Panc1 (cell line): ENCODE data around the gene DGKK.

Experiments used
- TCF7L2 ChIP-seq: IDR thresholded peaks from 2 replicates; pipeline ENCODE4 v1.6.1; 2011; ENCODE audit warnings: mild to moderate bottlenecking, low read depth, low read length, inconsistent platforms
- TF ChIP-seq, protein P1 (sequence below): fragments of 450-650 bp; IDR thresholded peaks from 2 replicates; pipeline ENCODE4 v1.5.1; 2017; ENCODE audit warnings: mild to moderate bottlenecking
- TF ChIP-seq, protein P2 (sequence below), 2 experiments: IDR thresholded peaks; 2 replicates each; pipeline ENCODE4 v1.6.1; 2011 to 2012; ENCODE audit warnings: low read depth in 2 of 2, control low read depth in 1 of 2, low read length in 1 of 2, mild to moderate bottlenecking in 1 of 2, moderate library complexity in 1 of 2; ENCODE audit not compliant: insufficient read depth in 1 of 2

DNA sequence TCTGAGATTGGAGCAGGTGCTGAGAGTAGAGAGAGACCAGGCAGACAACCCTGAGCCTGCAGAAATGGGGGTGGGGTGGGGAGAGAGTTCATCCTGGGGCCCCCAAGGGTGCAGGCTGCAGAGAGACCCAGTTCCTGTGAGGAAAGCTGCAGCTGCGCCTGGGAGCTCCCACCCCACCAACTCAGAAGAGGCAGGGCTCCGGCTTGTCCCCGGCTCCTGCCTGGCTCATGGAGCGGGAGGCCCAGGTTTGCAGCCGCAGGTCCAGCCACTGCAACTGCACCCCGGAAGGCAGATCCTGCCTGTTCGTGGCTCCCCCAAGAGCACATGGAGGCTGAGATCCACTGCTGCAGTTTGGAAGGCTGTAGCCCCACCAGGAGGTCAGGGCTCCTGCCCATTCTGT, 44.2 kb upstream of the DGKK start:
- TF ChIP-seq, protein P1, sequence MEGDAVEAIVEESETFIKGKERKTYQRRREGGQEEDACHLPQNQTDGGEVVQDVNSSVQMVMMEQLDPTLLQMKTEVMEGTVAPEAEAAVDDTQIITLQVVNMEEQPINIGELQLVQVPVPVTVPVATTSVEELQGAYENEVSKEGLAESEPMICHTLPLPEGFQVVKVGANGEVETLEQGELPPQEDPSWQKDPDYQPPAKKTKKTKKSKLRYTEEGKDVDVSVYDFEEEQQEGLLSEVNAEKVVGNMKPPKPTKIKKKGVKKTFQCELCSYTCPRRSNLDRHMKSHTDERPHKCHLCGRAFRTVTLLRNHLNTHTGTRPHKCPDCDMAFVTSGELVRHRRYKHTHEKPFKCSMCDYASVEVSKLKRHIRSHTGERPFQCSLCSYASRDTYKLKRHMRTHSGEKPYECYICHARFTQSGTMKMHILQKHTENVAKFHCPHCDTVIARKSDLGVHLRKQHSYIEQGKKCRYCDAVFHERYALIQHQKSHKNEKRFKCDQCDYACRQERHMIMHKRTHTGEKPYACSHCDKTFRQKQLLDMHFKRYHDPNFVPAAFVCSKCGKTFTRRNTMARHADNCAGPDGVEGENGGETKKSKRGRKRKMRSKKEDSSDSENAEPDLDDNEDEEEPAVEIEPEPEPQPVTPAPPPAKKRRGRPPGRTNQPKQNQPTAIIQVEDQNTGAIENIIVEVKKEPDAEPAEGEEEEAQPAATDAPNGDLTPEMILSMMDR: no peak
- TF ChIP-seq, protein P2, sequence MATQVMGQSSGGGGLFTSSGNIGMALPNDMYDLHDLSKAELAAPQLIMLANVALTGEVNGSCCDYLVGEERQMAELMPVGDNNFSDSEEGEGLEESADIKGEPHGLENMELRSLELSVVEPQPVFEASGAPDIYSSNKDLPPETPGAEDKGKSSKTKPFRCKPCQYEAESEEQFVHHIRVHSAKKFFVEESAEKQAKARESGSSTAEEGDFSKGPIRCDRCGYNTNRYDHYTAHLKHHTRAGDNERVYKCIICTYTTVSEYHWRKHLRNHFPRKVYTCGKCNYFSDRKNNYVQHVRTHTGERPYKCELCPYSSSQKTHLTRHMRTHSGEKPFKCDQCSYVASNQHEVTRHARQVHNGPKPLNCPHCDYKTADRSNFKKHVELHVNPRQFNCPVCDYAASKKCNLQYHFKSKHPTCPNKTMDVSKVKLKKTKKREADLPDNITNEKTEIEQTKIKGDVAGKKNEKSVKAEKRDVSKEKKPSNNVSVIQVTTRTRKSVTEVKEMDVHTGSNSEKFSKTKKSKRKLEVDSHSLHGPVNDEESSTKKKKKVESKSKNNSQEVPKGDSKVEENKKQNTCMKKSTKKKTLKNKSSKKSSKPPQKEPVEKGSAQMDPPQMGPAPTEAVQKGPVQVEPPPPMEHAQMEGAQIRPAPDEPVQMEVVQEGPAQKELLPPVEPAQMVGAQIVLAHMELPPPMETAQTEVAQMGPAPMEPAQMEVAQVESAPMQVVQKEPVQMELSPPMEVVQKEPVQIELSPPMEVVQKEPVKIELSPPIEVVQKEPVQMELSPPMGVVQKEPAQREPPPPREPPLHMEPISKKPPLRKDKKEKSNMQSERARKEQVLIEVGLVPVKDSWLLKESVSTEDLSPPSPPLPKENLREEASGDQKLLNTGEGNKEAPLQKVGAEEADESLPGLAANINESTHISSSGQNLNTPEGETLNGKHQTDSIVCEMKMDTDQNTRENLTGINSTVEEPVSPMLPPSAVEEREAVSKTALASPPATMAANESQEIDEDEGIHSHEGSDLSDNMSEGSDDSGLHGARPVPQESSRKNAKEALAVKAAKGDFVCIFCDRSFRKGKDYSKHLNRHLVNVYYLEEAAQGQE (IDR thresholded peaks at IDR 0.05; ENCODE audit: insufficient read depth in 1 of 2, low read depth in 2 of 2, low read length in 1 of 2): no peak
- TF ChIP-seq TCF7L2: no peak
